NCI-H748 treated with DMSO at 0.1 percent for 48 hours (cell line): Measurements from ENCODE around the gene CHRND.

Experiments
- DNase-seq: peaks from one replicate; lab custom pipeline; 2025; lab: John Stamatoyannopoulos, UW

Gene CHRND

DNA sequence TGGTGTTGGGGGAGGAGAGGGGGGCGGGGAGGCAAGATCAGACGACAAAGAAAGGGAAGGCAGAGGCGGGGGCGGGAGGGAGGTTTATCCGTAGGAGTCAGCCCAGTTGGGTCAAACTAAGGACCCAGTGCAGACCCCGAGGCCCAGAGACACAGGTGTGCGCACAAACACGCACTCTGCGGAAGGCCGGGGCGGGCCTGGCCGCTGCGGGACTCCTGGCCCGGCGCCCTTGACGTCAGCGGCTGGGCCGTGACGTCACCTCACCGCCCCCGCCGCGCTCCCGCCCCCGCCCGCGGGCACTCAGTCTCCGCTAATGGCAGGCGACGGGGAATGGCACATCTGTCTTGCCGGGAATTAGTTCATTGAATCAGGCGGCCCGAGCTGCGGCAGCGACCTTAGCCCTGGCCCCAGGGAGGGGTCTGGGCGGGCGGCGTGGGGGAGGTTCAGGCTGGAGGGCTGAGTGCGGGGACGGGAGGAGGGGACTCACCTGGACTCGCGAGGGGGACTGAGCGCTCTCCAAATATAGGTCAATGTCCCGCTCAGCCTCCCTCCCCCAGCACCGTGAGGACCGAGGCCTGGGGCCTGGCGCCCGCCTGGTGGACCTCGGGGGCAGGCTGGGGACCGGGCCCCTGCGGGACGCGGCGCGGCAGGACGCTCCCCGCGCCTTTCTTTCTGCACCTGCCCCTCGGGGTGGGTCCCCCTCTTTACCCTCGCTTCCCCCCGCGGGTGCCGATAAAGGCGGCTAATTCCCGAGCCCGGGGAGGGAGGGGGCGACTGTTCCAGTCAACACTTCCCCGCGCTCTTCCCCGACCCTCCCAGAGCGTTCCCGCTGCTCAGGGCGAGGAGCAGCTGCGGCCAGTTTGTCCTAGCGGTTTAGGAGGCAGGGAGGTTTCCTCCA, 22.8 kb upstream of the CHRND start:
- peak; percentile 12 for DNase-seq

DNA sequence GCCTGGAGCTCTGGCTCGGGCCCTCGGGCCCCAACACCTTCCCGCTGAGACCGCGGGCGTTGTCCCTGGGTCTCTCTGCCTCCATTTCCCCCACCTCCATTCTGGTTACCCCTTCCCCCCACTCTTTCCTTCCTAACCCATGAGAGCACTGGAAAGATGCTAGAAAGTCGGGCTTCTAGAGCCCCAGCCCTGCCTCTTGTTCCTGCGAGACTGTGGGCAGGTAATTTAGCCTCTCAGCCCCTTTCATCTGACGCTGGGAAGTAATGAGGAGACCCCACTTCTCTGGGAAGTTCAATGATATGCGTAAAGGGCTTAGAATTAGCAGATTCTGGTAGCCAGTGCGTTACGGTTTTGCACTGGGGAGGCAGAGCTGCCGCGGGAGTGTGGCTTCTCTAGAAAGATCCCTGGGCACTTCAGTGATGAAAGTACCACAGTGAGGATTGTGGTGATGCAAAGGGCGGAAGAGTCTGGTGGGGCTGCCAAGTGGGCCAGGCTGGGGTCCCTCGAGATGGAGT, 22.1 kb upstream of the CHRND start:
- no peak for DNase-seq

DNA sequence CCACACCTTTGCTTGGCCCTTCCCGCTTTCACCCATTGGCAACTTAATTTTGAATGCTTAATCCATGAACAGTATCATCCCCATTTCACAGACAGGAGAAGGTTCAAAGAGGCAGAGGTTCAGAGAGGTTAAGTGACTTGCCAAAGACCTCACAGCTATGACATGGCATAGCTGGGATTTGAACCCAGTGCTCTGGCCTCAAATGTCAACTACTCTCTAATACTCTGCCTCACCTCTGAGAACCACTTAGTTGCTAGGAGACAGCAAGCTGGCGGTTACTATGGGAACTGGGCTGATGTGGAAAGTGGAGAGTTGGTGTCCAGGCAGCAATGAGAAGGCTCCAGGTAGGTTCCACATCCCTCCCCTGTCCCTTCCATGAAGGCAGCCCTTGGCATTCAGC, 21.5 kb upstream of the CHRND start:
- DNase-seq = peak; percentile 41

DNA sequence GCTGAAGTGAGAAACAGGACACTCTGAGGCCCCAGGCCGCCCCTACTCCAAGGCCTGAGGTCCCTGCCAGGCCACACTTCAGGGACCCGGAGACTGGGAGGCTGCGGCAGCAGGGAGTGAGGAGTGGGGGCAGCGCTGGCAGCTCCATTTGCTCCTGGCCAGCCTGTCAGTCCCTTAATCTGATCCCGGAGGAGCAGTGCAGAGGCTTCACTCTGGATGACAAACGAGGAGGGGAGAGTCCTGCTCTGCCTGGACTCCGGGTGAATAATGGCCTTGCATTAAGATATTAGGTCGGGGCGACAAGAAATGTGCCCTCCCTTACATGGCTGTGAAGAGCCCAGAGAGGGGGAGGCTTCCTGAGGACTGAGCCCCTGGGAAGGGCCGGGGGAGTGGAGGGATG, 20.1 kb upstream of the CHRND start:
- no peak for DNase-seq

DNA sequence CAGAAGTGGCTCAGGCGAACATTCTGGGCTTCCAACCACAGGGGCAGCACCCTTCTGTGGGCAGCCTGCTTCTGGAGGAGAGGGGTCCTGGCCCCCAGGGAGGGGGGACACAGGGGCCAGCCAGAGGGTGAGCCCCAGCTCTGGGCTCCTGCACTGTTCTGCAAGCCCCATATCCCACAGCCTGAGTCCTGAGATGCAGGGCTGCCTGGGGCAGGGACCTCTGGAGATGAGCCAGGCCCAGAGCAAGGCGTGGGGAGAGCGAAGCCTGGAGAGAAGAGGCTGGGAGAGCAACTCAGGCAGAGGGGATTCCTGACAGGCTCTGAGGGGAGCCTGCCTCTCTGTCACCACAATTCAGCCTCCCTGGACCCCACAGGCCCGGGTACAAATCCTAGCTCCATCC, 19.3 kb upstream of the CHRND start:
- no peak for DNase-seq

DNA sequence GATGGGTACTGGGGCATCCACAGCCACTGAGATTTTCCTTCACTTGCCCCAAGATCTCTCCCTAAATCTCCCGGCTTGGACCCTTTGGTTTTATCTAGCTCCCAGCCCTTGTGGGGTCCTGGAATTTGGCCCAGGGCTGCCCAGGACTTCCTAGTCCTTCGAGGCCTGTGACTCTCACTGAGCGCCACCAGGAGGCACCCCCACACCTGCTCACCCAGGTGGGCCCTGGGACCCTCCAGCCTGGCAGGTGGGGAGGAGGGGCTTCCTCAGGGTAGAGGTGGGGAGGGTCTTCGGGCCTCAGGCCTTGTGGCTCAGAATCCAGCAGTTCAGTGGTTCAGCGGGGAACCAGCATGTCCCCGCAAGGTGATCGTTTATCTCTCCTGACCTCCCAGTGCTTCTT, 17.7 kb upstream of the CHRND start:
- no peak for DNase-seq

DNA sequence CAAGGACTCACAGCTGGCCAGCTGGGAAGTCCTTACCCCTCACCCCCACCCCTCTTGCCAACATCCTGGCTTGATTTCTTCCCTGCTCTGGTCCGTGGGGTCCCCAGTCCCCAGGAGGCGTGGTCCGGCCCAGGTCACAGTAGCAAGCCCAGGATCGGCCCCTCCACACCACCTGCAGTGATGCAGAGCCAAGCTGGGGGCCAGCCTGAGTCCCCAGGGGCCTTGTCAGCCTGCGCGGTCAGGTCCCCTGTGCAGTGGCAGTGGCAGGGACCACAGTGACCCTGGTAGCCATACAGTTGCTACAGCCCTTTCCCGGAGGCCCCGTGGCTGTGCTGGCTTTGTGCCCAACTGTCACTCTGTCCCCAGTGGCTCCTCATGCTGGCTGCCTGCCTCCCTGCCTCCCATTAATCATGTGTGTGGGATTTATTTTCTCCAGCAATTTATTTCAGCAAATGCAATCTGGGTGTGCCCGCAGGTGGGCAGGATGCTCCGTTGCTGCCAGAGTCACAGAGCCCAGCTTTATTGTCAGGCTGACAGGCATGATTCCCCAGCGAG, 14.5 kb upstream of the CHRND start:
- DNase-seq = no peak

DNA sequence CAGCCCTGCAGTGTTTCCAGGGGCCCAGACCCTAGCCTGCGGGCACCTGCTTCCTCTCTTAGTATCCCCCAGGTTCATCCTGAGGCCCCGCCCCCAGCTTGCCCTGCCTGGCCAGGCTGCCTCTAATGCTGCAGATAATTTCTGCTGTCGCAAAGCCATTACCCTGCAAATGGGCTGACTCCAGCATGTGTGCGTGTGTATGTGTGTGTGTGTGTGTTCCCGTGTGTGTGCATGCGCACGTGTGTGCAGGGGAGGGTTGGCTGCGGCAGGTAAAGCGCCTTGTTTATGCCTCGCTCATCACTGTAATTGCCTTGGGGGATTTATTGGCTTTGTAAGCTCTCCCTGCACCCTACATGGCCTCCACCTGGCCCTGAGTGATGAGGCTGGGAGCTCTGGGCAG, 13.4 kb upstream of the CHRND start:
- no peak for DNase-seq

DNA sequence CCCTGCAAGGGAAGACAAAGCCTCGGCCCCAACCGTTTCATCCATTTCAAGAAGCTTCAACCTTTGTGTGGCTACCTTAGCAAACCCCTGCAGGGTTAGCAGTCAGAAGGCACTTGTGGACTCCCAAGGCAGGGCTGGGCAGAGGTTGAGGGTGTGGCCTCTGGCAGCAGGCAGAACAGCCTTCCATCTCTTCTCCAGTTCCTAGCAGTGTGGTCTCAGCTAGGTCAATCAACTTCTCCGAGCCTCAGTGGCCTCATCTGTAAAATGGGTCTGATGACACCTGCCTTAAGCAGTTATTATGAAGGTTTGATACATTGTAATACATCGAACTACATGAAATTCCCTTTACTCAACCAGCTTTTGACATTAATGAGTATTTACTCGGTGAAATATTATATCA, 12.6 kb upstream of the CHRND start:
- no peak for DNase-seq

DNA sequence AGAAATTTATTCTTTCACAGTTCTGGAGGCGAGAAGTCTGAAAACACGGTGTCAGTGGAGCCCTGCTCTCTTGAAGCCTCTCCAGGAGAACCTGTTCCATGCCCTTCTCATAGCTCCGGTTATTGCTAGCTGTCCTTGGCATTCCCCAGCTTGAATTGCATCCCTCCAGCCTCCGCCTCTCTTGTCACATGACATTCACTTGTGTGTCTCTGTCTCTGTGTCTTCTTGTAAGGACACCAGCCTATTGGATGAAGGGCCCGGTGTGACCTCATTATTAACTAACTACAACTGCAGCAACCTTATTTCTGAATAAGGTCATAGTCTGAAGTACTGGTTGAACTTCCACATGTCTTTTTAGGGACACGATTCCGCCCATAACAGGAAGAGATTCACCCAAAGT, 10.3 kb upstream of the CHRND start:
- DNase-seq = no peak

DNA sequence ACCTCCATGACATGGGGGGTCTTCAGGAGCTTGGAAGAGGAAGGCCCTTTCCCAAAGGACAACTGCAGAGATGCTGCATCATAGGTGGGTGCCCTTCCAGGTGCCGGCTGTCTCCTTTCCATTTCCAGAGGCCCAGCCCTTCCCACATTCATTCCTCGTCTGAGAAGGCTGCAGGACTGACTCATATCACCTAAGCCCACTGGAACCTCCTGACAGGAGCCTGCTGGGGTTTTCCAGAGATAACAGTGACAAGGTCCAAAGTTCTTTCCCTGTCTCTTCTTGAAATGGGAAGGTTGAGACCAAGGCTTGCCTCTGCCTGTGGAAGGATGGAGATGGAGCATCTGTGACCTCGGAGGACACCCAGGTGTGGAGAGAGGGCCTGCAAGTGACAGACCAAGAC, 9.4 kb upstream of the CHRND start:
- no peak for DNase-seq

DNA sequence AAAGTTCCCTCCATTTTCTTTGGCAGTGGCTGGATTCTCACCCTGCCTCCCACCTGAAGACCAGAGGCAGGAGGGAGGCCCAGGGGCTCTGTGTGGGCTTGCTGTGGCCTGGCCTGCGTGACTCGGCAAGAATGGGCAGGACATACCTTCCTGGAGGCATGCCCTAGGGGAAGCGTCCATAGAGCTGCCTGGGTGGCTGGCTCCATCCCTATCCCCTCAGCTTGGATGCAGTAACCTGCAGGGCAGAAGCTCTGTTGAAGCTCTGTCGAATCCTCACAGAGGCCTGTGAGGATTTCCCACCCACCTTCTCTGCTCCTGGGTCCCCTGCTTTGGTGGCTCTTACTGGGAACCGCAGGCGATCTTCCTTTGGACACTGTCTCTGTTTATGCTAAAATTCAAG, 7.1 kb upstream of the CHRND start:
- no peak for DNase-seq

DNA sequence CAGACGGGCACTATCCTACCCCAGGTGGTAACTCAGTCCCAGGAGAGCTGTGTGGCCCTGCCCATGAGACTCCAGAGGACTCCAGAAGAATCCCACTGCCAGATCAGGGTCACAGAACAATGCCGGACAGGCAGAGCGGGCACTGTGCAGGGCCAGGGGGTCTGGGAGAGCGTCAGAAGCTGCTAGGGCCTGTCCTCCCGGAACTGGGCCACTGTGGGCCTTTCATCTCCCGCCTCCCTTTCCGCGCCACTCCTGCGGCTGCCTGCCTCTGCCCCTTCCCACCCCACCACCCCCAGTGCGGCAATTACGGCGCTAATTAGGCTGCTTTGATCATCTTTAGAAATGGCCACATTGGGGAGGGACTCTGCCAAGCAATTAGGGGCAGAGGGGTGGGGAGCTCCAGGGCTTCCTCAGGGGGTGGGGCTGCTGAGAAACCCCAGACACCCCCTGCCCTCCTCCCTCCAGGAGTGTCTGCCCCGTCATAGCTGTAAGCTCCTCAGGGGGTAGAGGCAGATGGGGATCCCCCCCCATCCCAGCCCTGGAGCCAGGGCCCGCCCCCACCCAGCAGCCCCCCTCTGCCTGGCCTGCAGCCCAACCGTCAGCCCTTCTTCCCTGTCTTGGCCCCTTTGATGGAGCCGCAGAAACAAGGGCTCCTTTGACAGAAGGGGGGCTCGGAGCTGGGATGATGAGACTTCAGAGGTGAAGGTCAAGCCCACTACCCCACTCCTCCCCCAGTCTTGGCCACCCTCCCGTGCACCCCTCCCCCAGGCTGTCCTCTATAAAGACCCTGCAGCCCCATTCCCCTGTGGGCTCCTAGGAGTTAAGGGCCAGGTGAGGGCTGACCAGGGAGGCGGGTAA, 6.2 kb upstream of the CHRND start, which contains the start of gene PRSS56:
TSS of gene PRSS56 (plus strand) at position 808 of the 858 bp plus-strand sequence. CDS start 211 bp downstream, outside the sequence.
- no peak for DNase-seq

DNA sequence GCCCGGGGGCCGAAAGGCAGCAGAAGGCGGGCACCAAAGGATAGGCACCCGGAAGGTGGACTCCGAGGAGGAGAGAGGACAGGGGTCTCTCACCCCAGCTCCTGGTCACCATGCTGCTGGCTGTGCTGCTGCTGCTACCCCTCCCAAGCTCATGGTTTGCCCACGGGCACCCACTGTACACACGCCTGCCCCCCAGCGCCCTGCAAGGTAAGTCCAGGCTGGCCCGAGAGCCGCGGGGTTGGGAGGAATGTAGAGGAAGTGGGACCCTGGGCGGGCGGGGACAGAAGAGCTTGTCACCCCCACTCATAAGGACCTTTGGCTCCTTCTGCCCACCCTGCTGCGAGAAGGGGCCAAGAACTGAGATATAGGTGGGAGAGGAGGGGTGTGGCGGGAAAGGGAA, 5.5 kb upstream of the CHRND start:
- no peak for DNase-seq

DNA sequence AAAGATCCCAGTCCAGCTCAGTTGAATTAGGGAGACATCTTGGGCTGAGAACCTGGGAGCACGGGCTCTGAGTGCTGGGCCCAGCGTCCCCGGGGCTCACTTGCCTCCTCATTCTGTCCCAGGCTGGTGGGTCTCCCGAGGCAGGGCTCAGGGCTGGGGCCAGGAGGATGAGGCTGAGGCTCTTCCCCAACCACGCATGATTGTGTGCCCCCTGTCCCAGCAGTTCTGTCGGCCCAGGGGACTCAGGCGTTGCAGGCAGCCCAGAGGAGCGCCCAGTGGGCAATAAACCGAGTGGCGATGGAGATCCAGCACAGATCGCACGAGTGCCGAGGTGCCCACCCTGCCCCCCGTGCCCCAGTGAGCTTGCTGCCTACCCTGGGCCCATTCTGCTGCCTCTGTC, 4.9 kb upstream of the CHRND start:
- no peak for DNase-seq

DNA sequence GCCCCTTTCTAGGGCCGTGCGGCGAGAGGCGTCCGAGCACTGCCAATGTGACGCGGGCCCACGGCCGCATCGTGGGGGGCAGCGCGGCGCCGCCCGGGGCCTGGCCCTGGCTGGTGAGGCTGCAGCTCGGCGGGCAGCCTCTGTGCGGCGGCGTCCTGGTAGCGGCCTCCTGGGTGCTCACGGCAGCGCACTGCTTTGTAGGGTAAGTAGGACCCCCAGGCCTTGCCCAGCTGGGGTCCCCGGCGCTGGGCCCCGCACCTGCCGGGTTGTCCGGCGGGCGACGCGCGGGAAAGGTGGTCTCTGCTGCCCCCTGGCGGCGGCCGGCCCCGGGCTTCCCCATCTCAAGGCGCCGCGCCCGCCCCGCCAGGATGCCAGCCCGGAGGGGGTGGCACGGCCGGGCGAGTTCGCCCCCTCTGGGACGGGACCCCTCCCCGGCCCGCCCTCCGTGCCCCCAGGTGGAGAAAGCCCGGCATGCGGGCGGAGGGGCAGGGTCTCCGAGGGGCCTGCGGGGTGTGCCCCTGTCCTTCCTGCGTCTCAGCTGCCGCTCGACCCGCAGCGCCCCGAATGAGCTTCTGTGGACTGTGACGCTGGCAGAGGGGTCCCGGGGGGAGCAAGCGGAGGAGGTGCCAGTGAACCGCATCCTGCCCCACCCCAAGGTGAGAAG, 3.9 kb upstream of the CHRND start:
- no peak for DNase-seq

DNA sequence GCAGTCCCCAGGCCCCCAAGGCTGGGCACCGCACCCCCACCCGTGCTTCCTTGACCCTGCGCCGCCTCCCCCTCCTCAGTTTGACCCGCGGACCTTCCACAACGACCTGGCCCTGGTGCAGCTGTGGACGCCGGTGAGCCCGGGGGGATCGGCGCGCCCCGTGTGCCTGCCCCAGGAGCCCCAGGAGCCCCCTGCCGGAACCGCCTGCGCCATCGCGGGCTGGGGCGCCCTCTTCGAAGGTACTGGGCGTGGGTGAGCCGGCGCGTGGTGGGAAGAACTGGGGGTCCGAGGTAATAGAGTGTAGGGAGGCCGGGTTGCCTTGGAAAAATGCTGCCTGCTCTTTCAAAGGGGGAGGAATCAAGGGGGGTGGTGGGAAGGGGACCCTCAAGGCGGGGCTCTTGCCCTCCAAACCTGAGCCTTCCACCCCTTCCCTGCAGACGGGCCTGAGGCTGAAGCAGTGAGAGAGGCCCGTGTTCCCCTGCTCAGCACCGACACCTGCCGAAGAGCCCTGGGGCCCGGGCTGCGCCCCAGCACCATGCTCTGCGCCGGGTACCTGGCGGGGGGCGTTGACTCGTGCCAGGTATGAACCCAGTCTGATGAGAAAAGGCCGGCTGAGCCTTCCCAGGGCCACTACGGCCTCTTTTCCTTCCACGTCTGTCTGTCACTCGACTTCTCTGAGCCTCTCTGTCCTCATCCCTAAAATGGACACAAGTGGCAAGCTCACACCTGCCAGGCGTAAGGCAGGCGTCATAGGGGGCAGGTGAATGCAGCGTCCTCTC, 3.1 kb upstream of the CHRND start:
- no peak for DNase-seq

DNA sequence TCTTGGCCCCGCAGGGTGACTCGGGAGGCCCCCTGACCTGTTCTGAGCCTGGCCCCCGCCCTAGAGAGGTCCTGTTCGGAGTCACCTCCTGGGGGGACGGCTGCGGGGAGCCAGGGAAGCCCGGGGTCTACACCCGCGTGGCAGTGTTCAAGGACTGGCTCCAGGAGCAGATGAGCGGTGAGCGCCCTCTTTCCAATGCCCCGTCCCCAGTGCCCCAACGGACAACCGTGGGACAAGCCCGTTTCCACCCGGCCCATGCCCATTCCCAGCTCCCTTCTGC, 2.6 kb upstream of the CHRND start:
- DNase-seq = no peak

DNA sequence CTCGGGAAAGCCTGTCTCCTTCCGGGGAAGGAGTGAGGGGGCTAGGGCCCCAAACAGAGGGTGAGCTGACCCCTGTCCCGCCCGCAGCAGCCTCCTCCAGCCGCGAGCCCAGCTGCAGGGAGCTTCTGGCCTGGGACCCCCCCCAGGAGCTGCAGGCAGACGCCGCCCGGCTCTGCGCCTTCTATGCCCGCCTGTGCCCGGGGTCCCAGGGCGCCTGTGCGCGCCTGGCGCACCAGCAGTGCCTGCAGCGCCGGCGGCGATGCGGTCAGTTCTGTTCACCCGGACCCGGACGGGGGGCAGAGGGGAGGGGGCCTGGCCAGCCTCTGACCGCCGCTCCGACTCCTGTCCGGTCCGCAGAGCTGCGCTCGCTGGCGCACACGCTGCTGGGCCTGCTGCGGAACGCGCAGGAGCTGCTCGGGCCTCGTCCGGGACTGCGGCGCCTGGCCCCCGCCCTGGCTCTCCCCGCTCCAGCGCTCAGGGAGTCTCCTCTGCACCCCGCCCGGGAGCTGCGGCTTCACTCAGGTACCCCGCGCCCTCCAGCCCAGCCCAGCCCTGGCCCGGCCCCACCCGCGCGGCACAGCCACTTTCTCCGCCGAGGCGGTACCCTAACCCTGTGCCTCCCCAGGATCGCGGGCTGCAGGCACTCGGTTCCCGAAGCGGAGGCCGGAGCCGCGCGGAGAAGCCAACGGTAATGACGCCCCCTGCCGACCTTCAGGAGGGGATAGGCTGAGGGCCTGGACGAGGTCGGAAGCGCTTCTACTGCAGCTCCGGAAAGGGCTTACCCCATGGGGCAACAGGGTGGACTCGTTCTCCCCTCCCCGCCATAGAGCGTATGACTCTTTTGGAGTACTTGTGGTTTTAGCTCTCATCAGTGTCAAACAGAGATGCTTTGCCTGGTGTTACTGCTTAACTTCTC, 2.0 kb upstream of the CHRND start:
- peak; percentile 38 for DNase-seq

DNA sequence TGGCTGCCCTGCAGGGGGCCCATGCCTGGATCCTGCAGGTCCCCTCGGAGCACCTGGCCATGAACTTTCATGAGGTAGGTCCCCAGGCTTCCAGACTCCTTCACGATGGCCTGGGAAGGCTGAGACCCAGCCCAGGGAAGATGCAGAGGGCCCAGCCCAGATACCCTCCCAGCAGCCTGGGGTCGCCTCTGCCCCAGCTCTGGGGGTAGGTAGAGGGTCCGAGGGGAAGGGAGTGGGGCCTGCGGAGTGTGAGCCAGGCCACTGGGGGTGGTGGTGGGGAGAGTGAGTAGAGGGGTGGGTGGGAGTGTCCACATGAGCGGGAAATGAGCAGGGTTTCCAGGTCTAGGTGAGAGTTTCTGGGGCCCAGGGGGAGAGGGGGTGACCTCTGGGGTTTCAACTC, 1.2 kb upstream of the CHRND start:
- DNase-seq = no peak
